Trophoblast cell (in vitro differentiated cells and primary cell): ENCODE measurements around the gene RTN4.

ENCODE experiments used
- DNase-seq, 2 donors: peaks; one replicate each; pipeline ENCODE4 v3.0.0-alpha.2; 2016
- H2AFZ ChIP-seq: 2 replicates; pipeline ENCODE4 v1.6.1; 2013; ENCODE audit warnings: low read length, moderate library complexity, mild to moderate bottlenecking; ENCODE audit not compliant: insufficient read depth, poor library complexity
- H2AK5ac ChIP-seq: 2 replicates; pipeline ENCODE4 v1.6.1; 2013; ENCODE audit warnings: mild to moderate bottlenecking, low read length
- H2BK120ac ChIP-seq: 2 replicates; pipeline ENCODE4 v1.6.1; 2013; ENCODE audit warnings: low read length, mild to moderate bottlenecking, moderate library complexity; ENCODE audit not compliant: insufficient read depth, poor library complexity
- H2BK12ac ChIP-seq: 2 replicates; pipeline ENCODE4 v1.6.1; 2013; ENCODE audit warnings: mild to moderate bottlenecking, low read length, moderate library complexity
- H2BK5ac ChIP-seq: 2 replicates; pipeline ENCODE4 v1.6.1; 2013; ENCODE audit warnings: low read length, low read depth, moderate library complexity, mild to moderate bottlenecking; ENCODE audit not compliant: poor library complexity
- H3K14ac ChIP-seq: 2 replicates; pipeline ENCODE4 v1.6.1; 2013; ENCODE audit warnings: mild to moderate bottlenecking, low read length
- H3K18ac ChIP-seq: 2 replicates; pipeline ENCODE4 v1.6.1; 2013; ENCODE audit warnings: mild to moderate bottlenecking, low read length
- H3K23ac ChIP-seq: 2 replicates; pipeline ENCODE4 v1.6.1; 2013; ENCODE audit warnings: low read length
- H3K27ac ChIP-seq: 2 replicates; pipeline ENCODE4 v1.5.1; 2013; ENCODE audit warnings: low read depth, mild to moderate bottlenecking, inconsistent platforms, low read length, moderate library complexity
- H3K27me3 ChIP-seq: 2 replicates; pipeline ENCODE4 v1.6.1; 2013; ENCODE audit warnings: inconsistent platforms, mild to moderate bottlenecking, low read length, moderate library complexity; ENCODE audit not compliant: insufficient read depth
- H3K36me3 ChIP-seq, 2 experiments: 1 replicate in 1 of 2; 2 replicates in 1 of 2; pipeline ENCODE4 v1.6.1; 2013; ENCODE audit warnings: low read length in 2 of 2, mild to moderate bottlenecking in 2 of 2, moderate library complexity in 1 of 2; ENCODE audit not compliant: insufficient read depth in 2 of 2, control insufficient read depth in 1 of 2
- H3K4ac ChIP-seq: 2 replicates; pipeline ENCODE4 v1.6.1; 2013; ENCODE audit warnings: low read depth, mild to moderate bottlenecking, low read length, moderate library complexity
- H3K4me1 ChIP-seq, 2 experiments: 1 replicate in 1 of 2; 2 replicates in 1 of 2; pipeline ENCODE4 v1.6.1; 2013; ENCODE audit warnings: low read length in 2 of 2, mild to moderate bottlenecking in 2 of 2, moderate library complexity in 1 of 2; ENCODE audit not compliant: insufficient read depth in 2 of 2, control insufficient read depth in 1 of 2
- H3K4me2 ChIP-seq: 2 replicates; pipeline ENCODE4 v1.6.1; 2013; ENCODE audit warnings: inconsistent platforms, mild to moderate bottlenecking, low read length, moderate library complexity
- H3K4me3 ChIP-seq: 2 replicates; pipeline ENCODE4 v1.5.1; 2013; ENCODE audit warnings: mild to moderate bottlenecking, low read depth, low read length, inconsistent platforms
- H3K79me1 ChIP-seq: one replicate; pipeline ENCODE4 v1.6.1; 2013; ENCODE audit warnings: low read length
- H3K79me2 ChIP-seq: 2 replicates; pipeline ENCODE4 v1.6.1; 2013; ENCODE audit warnings: low read length, mild to moderate bottlenecking; ENCODE audit not compliant: control insufficient read depth, insufficient read depth, poor library complexity
- H3K9ac ChIP-seq: 2 replicates; pipeline ENCODE4 v1.6.1; 2013; ENCODE audit warnings: mild to moderate bottlenecking, low read length
- H3K9me3 ChIP-seq: 2 replicates; pipeline ENCODE4 v1.6.1; 2013; ENCODE audit warnings: low read depth, mild to moderate bottlenecking, control low read depth, inconsistent platforms, low read length; ENCODE audit not compliant: insufficient read depth
- H4K12ac ChIP-seq: 2 replicates; pipeline ENCODE4 v1.6.1; 2013; ENCODE audit warnings: low read depth, mild to moderate bottlenecking, low read length, moderate library complexity
- H4K8ac ChIP-seq: 2 replicates; pipeline ENCODE4 v1.6.1; 2013; ENCODE audit warnings: low read depth, mild to moderate bottlenecking, low read length, moderate library complexity
- H4K91ac ChIP-seq: one replicate; pipeline ENCODE4 v1.6.1; 2013; ENCODE audit warnings: low read depth, mild to moderate bottlenecking, low read length, moderate library complexity
- WGBS: extraction: QIAGEN DNeasy Blood & Tissue Kit; methylation state at CpG from one replicate; pipeline ENCODE4 v1.1.7; 2013; ENCODE audit warnings: missing lambda C conversion rate; ENCODE audit not compliant: insufficient read length, insufficient coverage; ENCODE audit errors: extremely low coverage; 5-methylcytosine and 5-hydroxymethylcytosine counted together

Gene RTN4

DNA sequence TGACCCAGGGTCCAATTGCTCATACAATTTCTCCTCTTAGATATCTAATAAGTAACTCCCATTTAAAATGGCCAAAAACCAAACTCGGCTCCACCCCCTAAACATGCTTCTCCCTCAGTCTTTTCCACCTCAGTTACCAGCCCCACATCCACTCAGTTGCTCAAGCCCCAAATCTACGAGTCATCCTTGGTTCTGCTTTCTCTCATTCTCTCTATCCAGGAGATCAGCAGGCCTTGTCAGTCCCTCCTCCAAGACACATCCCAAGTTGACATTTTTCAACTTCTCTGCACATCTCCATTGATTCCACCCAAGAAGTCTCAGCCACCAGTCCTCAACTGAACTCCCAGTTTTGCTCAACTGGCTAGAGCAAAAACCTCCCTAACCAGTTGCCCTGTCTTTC, 40.5 kb upstream of the RTN4 start:
- Histone ChIP-seq H3K14ac (no peak overlapping the region), H2AFZ (no peak overlapping the region), H3K27ac (no peak overlapping the region), H2AK5ac (no peak overlapping the region), H2BK12ac (no peak overlapping the region), H3K9ac (no peak overlapping the region), H3K27me3 (no peaks in the 10 kb centered on the region), H3K4ac (no peak overlapping the region), H3K79me1 (no peaks in the 10 kb centered on the region), H3K79me2 (no peaks in the 10 kb centered on the region), H3K9me3 (no peaks in the 10 kb centered on the region), H3K36me3 (no peaks in the 10 kb centered on the region), H4K91ac (no peak overlapping the region), H3K4me1 (no peaks in the 10 kb centered on the region), H2BK120ac (no peak overlapping the region), H2BK5ac (no peak overlapping the region), H3K18ac (no peak overlapping the region), H3K4me3 (no peak overlapping the region), H3K4me2 (no peak overlapping the region), H4K12ac (no peak overlapping the region), H3K23ac (no peak overlapping the region), H4K8ac (no peak overlapping the region)
- no CpG with 5 or more reads among the region's 2 CpGs for whole genome bisulfite sequencing
- DNase-seq = no peak

DNA sequence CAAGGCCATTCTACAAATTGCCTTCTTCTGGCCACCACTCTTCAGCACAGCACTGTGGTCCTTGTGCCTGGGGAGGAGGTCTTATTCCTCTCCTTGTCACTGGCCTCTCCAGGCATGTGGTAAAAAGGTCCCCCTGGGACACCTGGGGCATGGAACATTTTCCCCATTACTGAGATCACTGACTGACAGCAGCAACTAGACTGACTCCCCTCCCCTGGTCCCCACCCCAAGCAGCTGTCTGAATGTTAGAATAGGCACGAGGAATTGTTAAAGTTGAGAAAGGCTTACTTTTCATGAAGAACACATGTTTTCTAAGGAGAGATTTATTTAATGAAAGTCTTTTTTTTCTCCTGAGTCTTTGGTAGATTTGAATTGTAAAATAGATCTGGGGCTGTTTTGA, 39.5 kb upstream of the RTN4 start:
- no peak overlapping the region for H2BK5ac ChIP-seq
- H4K91ac ChIP-seq = no peak overlapping the region
- H4K12ac ChIP-seq = no peak overlapping the region
- no peak overlapping the region for H2AFZ ChIP-seq
- no peak overlapping the region for H3K23ac ChIP-seq
- H2AK5ac ChIP-seq = no peak overlapping the region
- H3K14ac ChIP-seq = no peak overlapping the region
- H3K79me1 ChIP-seq = no peaks in the 10 kb centered on the region
- H4K8ac ChIP-seq = no peak overlapping the region
- no peak for DNase-seq
- H3K4me1 ChIP-seq = no peaks in the 10 kb centered on the region
- no peaks in the 10 kb centered on the region for H3K36me3 ChIP-seq
- H3K9ac ChIP-seq = no peak overlapping the region
- H2BK12ac ChIP-seq = no peak overlapping the region
- H3K4me3 ChIP-seq = no peak overlapping the region
- H3K79me2 ChIP-seq = no peaks in the 10 kb centered on the region
- no peak overlapping the region for H3K18ac ChIP-seq
- H3K9me3 ChIP-seq = no peaks in the 10 kb centered on the region
- H3K27me3 ChIP-seq = no peaks in the 10 kb centered on the region
- no peak overlapping the region for H2BK120ac ChIP-seq
- H3K27ac ChIP-seq = no peak overlapping the region
- H3K4me2 ChIP-seq = no peak overlapping the region
- no peak overlapping the region for H3K4ac ChIP-seq
- WGBS = no CpG with 5 or more reads among the region's 1 CpG

DNA sequence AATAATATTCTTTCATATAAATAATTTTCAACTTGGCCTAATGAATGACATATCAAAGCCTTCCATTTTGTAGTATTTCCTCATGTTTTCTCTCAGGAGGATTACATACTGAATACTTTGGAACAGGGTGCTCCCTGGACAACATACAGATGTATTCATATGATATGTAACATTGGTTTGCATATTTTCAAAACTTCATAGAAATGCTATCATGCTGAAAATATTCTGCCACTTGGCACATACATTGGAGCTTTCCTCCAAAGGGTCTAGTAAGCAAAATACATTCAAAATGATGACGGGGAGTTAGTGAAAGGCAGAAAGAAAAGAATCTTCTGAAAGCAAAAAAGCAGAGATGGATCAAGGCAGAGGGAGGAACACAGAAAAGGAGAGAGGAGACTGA, 38.1 kb upstream of the RTN4 start:
- Histone ChIP-seq H2BK120ac (no peak overlapping the region), H2BK5ac (no peak overlapping the region), H3K27me3 (no peaks in the 10 kb centered on the region), H3K79me2 (no peaks in the 10 kb centered on the region), H4K8ac (no peak overlapping the region), H2AFZ (no peak overlapping the region), H3K4me1 (no peaks in the 10 kb centered on the region), H3K79me1 (no peaks in the 10 kb centered on the region), H3K4me3 (no peak overlapping the region), H3K14ac (no peak overlapping the region), H3K4ac (no peak overlapping the region), H4K91ac (no peak overlapping the region), H2BK12ac (no peak overlapping the region), H3K18ac (no peak overlapping the region), H3K27ac (no peak overlapping the region), H3K36me3 (no peaks in the 10 kb centered on the region), H3K9ac (no peak overlapping the region), H3K23ac (no peak overlapping the region), H3K4me2 (no peak overlapping the region), H3K9me3 (no peaks in the 10 kb centered on the region), H2AK5ac (no peak overlapping the region), H4K12ac (no peak overlapping the region)
- DNase-seq = no peak
- WGBS = no CpG with 5 or more reads among the region's 1 CpG

DNA sequence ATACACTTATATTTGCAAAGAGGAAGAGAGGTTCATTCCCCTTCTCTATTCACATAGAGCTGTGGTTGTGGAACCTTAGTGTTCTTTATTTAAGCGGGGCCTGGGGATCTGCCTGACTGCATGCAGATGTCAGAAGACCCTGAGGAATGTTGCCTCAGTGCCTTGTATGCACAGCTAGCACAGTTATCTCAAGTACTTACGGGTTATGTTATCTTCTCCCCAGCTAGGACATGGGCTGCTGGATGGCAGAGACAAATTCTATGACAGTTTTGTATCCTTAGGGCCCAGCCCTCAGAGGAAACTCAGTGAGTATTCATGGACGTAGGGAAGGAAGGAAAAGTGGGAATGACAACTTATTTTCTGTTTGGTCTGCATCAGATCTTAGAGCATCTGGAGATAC, 37.7 kb upstream of the RTN4 start:
- Histone ChIP-seq H3K23ac (no peak overlapping the region), H3K27ac (no peak overlapping the region), H2BK5ac (no peak overlapping the region), H3K79me2 (no peaks in the 10 kb centered on the region), H3K9ac (no peak overlapping the region), H3K9me3 (no peaks in the 10 kb centered on the region), H2AFZ (no peak overlapping the region), H3K4ac (no peak overlapping the region), H3K4me1 (no peaks in the 10 kb centered on the region), H3K14ac (no peak overlapping the region), H2BK12ac (no peak overlapping the region), H2AK5ac (no peak overlapping the region), H4K8ac (no peak overlapping the region), H3K79me1 (no peaks in the 10 kb centered on the region), H3K27me3 (no peaks in the 10 kb centered on the region), H3K36me3 (no peaks in the 10 kb centered on the region), H3K4me3 (no peak overlapping the region), H4K91ac (no peak overlapping the region), H2BK120ac (no peak overlapping the region), H4K12ac (no peak overlapping the region), H3K18ac (no peak overlapping the region), H3K4me2 (no peak overlapping the region)
- DNase-seq = no peak
- WGBS = no CpG with 5 or more reads among the region's 3 CpGs

DNA sequence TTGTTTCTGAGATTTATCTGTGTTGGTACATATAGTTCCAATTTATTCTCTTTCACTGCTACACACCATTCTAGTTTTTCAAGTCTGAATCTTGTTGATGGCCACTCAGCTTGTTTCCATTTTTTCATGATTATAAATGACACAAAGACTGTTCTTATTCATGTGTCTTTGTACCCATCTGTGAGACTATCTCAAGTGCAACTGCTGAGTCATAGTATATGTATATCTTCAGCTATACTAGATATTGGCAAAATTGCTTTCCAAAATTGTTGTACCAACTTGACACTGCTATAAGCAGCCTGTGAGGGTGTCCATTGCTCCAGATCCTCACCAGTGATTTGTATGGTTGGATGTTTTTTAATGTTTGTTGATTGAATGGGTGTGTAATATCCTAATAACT, 37.2 kb upstream of the RTN4 start:
- Histone ChIP-seq H3K9me3 (no peaks in the 10 kb centered on the region), H2AFZ (no peak overlapping the region), H3K9ac (no peak overlapping the region), H3K79me2 (no peaks in the 10 kb centered on the region), H3K4me3 (no peak overlapping the region), H3K4me1 (no peaks in the 10 kb centered on the region), H2AK5ac (no peak overlapping the region), H2BK12ac (no peak overlapping the region), H2BK5ac (no peak overlapping the region), H4K12ac (no peak overlapping the region), H3K18ac (no peak overlapping the region), H4K8ac (no peak overlapping the region), H3K4ac (no peak overlapping the region), H3K79me1 (no peaks in the 10 kb centered on the region), H3K27ac (no peak overlapping the region), H3K23ac (no peak overlapping the region), H4K91ac (no peak overlapping the region), H3K4me2 (no peak overlapping the region), H2BK120ac (no peak overlapping the region), H3K36me3 (no peaks in the 10 kb centered on the region), H3K27me3 (no peaks in the 10 kb centered on the region), H3K14ac (no peak overlapping the region)
- no peak for DNase-seq
